ENCODE results near the gene DPPA2.
"Not testable (repeated sequence)": the region's sequence is repeated elsewhere in the genome, so short reads cannot be mapped to it uniquely, and the experiment has no call there.

The DPPA2 gene, protein sequence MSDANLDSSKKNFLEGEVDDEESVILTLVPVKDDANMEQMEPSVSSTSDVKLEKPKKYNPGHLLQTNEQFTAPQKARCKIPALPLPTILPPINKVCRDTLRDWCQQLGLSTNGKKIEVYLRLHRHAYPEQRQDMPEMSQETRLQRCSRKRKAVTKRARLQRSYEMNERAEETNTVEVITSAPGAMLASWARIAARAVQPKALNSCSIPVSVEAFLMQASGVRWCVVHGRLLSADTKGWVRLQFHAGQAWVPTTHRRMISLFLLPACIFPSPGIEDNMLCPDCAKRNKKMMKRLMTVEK

DNA sequence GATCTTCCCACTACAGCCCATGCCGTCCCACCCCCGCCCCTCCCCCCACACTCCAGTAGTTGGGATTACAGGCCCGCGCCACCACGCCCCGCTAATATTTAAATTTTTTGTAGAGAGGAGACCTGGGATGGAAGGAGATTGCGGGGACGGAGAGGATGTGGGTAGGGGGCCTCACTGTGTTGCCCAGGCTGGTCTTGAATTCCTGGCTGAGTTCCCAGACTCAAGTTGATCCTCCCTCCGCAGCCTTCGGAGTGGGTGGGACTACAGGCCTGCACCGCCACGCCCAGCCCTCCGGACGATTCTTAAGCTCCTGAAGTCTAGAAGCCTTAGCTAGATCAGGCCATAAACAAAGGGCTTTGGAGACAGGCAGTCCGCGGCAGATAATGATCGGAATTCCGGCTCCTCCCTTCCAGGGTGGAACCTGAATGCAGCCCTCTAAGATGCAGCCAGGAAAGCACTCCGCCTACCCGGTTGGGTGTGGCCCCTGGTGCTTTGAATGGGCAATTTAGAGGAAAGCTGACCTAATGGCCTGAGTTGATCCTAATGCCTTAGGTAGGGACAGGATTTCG, at the start of gene DPPA2:
DPPA2 (minus strand) TSS at position 356 of the 569 bp plus-strand sequence. CDS start 1,975 bp downstream, outside the sequence.
- DNase-seq (ENCODE audit: low read depth, low spot score) = no peak

DNA sequence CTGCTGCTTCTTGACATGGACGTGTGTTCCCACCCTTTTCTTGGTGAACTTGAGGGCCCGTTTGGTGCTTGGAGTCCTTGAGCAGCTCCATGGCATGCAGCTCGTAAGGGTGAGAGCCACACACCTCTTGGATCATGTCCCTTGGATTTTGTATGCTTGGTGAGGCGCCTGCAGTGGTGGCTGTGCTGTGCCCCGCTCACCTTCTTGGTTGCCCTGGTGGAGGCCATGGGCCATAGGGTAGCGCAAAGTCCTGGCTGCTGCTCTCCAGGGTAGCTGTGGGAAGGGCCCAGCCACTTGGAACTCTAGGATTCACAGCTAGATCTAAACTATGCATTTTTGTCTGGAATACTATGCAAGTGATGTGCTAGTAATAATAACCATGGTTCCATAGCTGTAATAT, 47.8 kb upstream of the DPPA2 start:
- no peak for DNase-seq (ENCODE audit: low read depth, low spot score)

DNA sequence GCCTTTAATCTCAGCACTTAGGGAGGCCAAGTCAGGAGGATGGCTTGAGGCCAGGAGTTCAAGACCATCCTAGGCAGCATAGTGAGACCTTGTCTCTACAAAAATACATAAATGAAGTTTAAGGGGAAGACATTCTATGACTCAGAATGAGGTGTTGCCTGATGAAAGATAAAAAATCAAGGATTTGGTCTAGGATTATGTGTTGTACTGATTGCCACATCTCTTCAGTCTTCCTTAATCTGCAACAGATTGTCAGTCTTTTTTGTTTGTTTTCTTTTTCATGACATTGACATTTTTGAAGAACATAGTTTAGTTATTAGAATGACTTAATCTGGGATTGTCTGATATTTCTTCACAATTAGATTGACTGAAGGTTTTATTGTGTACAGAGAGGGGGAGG, 47.3 kb upstream of the DPPA2 start:
- no peak for DNase-seq (ENCODE audit: low read depth, low spot score)

DNA sequence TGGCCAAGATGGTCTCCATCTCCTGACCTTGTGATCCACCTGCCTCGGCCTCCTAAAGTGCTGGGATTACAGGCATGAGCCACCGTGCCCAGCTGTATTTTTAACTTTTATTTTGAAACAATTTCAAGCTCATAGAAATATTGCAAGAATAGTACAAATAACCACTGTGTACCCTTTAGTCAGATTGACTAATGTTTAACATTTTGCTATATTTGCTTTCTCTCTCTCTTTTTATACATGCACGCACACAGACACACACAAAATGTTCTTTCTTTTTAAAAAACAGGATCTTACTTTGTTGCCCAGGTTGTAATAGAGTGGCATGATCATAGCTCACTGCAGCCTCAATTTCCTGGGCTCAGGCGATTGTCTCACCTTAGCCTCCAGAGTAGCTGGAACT, 46.5 kb upstream of the DPPA2 start:
- DNase-seq (ENCODE audit: low read depth, low spot score) = no peak

DNA sequence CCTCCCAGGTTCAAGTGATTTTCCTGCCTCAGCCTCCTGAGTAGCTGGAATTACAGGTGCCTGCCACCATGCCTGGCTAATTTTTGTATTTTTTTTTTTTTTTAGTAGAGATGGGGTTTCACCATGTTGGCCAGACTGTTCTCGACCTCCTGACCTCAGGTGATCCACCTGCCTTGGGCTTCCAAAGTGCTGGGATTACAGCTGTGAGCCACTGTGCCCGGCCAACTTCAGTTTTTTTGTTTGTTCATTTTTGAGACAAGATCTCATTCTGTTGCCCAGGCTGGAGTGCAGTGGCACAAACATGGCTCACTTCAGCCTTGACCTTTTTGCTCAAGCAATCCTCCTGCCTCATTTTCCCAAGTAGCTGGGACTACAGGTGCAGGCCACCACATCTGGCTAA, 42.5 kb upstream of the DPPA2 start:
- DNase-seq (ENCODE audit: low read depth, low spot score) = not testable (repeated sequence)

DNA sequence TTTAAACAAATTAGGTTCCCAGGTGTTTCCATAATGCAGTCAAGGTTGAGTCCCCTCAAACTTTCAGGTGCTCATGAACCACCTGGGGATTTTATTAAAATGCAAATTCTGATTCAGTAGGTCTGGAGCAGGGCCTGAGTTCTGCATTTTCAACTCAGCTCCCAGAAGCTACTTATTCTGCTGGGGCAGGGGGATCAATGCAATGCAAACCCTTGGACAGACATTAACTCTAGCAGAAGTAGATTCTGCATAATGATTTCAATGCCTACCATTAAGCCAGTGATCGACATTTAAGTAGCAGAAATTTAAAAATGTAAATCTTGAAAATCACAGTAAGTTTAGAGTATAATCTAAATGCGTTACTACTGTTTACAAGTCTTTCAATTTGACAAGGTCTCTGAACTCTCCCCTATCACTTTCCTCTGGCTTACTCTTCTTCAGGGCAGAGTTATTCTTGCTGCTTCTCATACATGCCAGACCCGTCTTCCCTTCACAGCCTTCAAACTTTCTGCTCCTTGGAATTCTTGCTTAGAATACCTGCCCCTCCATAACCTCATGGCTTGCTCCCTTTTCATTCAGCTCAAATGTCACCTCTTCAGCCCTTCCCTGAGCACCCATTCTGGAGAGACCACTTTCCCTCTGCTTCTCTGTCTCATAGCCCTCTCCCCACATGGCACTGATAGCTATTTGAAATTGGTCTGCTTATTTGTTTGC, 40.3 kb upstream of the DPPA2 start:
- DNase-seq (ENCODE audit: low read depth, low spot score) = no peak

DNA sequence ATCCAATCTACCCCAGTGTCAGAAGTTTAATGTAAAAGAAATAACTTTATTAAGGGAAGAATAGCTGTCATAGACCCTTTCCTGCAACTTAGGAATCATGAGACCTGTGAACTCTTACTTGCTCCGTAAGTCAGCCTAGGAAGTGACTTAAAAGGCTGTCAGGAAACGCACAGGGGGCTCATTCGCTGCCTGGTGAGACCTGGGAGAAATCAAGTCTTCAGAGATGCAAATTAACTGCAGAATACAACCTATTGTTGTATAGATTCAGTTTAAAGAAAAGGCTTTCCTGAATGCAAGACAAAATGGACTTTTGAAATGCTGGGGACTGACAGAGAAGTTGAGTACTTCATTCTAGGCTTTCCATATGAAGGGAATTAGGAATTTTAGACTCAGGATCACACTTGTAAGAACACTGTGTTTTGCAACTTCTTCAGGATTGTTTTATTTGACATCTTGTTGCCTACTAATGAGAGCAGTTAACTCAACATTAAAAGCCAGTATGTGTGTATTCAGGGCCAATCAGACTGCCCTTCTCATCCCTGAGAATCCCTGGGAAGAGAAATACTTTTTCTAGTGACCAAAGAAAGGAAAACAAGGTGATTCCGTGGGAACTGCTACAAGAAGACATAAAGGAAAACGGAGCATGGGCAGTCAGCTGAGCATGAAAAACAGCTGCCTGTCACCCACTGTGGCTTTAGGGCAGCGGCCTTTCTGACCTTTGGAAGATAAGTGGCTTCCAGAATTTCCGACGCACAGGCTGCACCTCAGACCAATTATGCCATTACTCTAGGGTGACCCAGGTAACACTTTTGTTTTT, 39.5 kb upstream of the DPPA2 start:
- no peak for DNase-seq (ENCODE audit: low read depth, low spot score)

DNA sequence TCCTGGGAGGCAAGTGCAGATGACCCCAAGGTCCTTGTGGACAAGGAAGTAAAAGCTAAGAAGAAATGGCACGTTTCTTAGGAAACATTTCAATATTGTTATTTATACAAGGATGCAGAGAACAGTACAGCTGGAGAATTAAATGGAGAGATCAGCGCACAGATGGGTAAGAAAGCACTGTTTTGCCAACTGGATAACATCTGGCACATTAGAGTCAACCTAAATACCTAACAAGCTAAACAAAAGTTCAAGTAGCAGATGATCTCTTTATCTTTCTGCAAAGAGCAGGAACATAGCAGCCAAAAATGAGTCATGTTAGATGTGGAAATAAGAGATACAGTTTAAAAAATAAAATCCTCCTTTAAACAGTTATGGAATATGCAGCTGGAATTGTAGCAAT, 36.7 kb upstream of the DPPA2 start:
- DNase-seq (ENCODE audit: low read depth, low spot score) = no peak

DNA sequence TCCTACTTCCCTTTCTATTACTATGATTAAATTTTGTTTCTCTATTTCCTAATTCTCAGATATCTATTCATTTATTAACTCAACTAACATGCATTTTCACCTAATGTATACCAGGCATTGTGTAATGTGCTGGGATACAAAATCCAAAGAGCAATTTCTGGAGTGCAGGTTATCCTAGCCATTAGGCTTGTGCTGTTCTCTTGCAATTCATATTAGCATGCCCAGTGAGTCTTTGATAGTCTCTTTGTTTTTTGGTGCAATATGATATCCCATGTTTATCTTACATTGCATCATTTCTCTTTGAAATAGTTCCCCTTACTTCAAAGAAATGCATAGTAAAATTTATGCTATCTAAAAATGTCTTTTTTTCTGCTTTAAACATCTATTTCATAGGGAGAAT, 34.9 kb upstream of the DPPA2 start:
- no peak for DNase-seq (ENCODE audit: low read depth, low spot score)

DNA sequence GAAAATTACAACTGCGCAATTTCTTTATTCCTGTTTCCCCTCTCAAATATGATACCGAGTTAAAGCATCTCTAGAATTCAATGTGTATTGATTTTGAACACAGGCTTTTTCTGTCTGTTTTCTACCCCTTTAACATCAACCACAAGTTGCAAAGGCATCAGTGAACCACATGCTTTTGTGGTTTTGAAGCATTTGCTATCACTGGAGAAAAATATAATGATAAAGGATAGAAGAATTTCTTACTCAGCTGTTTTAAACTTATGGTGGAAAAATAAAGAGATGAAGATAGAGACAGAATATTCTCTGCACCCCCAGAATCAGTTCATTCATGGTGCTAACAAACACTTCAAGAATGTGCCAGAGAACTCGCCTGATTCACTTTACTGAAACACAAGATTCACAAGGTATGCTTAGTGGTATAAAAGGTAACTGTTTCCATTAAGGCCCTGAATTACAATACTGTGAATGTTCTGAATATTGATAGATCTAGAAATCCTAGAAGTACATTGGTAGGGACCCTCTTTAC, 30.5 kb upstream of the DPPA2 start:
- DNase-seq (ENCODE audit: low read depth, low spot score) = no peak

DNA sequence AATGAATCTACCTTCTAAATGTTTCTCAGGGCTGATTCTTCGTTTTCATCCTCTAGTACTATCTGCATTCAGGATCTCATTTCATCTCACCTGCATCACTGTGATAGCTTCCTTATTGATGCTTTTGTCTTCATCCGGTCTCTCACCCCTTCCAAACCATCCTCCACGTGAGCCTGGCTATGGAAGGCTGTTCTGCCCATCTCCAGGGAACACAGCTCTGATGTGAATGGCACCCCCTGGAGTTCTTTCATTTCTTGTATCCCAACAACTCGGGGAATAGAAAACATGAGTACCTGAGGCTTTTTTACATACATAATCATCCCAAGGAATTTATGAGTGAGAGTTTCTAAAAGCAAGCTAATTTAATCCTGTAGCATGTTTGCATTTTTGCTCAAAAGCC, 29.8 kb upstream of the DPPA2 start:
- DNase-seq (ENCODE audit: low read depth, low spot score) = no peak

DNA sequence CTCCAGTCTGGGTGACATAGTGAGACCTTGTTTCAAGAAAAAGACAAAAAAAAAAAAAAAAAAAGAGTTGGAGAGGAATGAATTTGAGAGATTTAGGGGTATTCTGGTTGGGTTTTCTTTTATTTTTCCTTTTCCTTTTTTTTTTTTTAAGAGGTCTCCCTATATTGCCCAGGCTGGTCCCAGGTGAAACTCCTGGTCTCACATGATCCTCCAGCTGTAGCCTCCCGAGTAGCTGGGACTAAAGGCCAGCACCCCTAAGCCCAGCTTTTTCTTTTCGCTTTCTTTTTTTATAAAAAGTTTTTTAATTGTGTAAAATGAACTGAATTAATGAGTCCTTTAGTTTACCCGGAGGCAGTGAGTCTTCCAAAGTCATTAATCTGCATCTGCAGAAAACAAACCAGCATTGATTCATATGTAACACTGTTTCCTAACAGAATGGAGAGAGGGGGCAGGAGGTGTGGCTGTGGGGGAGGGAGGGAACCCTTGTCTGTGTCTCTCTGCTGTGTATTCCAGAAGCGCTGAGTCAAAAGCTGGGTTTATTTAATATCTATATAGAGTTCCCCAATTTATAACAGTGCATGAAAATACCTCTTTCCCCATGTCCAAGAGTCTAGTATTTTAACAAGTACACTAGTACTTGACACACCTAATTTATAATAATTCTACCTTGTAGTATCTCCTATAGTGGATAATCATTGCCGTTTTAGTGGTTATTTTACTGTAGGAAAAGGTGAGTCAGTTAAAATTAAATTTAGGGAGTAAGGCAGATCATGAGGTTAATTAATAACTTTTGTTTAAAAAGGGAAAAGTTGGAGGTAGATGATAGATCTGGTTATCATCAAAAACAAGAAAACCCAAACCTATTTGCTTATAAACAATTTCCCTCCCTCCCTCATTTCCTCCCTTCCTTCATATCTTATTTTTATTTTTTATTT, 23.7 kb upstream of the DPPA2 start:
- DNase-seq (ENCODE audit: low read depth, low spot score) = no peak

DNA sequence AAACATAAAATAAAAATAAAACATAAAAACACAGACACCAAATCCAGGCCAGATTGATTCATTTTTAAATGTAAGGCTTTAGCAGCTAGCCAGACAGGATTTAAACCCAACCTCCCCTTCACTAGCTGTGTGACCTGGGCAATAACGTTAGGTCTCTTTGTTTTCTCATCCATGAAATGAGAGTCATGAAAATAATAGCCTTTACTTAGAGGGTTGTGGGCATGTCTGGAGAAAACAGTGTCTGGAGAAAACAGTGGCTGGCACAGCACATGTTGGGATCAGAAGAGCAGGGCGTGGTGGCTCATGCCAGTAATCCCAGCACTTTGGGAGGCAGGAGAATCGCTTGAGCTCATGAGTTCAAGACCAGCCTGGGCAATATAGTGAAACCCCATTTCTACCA, 22.9 kb upstream of the DPPA2 start:
- no peak for DNase-seq (ENCODE audit: low read depth, low spot score)

DNA sequence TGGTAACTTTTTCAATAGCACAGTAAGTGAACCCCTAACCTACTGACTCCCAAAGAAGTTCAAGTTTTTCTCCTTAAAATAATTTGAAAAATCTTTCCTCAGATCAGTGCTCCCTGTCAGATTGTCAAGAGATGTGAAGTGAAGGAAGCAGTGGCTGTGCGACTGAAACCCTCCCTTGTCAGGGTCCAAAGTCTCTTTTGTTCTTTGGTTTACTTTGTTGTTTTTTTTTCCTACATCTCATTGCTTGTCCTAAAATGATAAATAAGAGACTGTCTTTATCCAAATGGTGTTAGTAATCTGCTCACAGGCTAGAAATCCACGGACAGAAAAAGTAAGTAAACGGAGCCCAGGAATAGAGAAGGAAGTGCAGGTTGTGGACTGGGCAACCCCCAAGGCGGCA, 22.0 kb upstream of the DPPA2 start:
- DNase-seq (ENCODE audit: low read depth, low spot score) = no peak

DNA sequence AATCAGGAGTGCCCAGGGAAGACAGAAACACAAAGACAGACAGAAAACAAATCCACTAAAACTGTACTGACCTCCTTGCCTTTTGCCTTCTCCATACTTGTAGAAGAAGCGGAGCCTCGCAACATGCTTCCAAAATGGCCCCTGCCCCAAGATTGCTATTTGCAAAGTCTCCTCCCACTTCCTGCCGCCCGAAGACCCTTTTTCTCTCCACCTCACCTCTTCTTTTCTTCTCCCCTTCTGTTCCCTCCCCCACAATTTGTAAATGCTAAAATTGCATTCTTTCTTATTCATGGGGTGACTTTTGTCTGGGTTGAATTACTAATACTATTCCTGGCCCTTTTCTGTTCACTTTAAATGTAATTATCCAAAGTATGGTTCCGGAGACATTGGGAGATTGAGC, 21.1 kb upstream of the DPPA2 start, which contains the start of gene DPPA4:
DPPA4 (minus strand) TSS at position 154 of the 400 bp plus-strand sequence; CDS start at position 125, 29 bp downstream.
- DNase-seq (ENCODE audit: low read depth, low spot score) = no peak

DNA sequence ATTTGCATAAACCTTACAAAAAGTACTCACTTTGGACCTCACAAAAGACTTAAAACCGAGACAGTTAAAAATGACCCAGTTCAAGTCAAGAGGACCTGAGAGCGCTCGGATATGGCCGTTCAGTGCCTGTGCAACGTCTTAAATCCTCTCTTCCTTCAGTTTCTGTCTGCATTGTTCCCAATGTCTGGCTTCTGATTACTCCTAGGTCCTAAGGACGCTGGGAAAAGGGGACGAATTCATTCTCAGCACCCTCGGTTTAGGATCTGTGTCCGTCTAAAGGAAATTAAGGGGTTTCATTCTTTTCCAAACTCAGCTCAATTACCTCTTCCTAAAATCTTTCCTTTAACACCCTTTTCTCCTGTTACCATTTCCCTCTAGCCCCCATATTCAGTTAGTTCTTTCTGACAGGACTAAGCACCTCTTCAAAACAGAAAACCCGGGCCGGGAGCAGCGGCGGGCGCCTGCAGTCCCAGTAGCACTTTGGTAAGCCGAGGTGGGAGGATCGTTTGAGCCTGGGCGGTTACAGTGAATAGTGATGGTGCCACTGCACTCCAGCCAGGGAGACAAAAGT, 20.1 kb upstream of the DPPA2 start:
- DNase-seq (ENCODE audit: low read depth, low spot score) = peak; percentile 37

DNA sequence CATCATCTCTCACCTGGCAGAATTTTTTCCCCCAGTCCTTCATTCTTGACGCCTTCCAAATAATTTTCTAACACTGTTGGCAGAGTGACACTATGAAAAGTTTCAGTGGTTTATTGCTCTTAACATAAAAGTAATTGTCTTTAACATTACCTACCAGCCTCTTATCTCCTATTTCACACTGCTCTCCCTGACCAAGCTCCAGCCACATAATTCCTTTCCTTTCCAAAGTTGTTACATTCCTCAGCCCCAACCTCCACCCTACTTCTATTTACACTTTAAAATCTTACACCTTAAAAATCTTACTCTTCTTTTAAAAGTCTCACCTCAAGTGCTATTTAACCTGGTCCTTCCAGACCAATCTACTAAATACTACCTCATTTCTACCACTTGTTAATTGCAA, 18.3 kb upstream of the DPPA2 start:
- DNase-seq (ENCODE audit: low read depth, low spot score) = no peak

DNA sequence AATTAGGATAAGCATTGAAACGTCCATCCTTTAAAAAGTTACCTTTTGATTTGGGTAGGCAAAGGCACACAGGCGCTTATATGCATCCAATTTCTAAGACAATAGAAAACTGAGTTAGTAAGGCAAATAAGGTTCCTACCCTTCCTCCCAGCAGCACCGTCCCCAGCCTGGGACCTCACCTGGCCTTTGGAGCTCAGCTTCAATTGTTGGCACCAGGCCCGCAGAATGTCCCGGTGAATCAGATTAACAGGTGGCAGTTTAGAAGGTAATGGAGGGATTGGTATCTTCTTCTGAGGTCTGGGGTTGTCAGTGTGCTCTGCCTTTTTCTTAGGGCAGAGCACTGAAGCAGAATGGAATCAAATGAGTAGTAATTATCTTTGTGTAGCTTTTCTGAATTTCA, 15.4 kb upstream of the DPPA2 start:
- DNase-seq (ENCODE audit: low read depth, low spot score) = no peak

DNA sequence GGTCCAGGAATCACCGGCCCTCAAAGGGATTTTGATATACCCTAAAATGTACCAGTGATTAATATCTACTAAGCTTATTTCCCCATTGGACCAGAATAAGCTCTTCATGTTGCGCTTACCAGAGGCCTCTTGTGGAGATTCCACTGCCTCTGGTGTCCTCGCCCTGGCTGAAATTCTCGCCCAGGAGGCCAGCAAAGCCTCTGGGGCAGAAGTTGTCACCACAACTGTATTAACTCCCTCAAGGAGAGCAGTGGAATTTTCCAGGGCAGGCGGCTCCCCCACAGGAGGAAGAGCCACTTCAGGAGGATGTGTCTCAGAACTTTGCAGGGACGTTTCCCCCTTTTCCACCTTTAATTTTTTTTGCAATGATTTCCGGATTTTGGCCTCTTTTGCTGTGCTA, 14.1 kb upstream of the DPPA2 start:
- no peak for DNase-seq (ENCODE audit: low read depth, low spot score)

DNA sequence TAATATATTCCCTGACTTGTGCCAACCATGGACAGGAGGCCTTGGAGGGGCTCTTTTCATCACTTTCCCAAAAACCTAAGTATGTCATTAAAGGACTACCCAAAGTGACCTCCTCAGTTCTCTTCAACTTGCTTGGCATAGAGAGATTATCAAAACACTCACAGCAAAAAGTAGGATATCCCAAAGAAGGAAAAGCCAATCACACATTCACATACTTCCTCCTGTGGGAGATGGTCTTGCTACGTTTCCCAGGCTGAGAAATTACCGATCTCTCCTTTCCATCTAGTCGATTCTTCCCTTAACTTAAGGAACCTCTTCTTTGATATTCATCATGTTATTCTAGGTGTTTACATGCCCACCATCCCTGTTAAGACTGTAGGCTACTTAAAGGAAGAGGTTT, 11.9 kb upstream of the DPPA2 start:
- no peak for DNase-seq (ENCODE audit: low read depth, low spot score)

All from smooth muscle cell of the brain vasculature (primary cell).